Activated naive CD8-positive, alpha-beta T cell treated with anti-CD3 and anti-CD28 coated beads for 36 hours (primary cell): Measurements from ENCODE around the gene ZBTB47. TPM values are rescaled to one million over a fixed set of nuclear protein-coding genes. Genes with fewer than 3 reads are reported as not detected.

Source experiments
- DNase-seq: peaks from one replicate; pipeline ENCODE4 v3.0.0; 2021
- H3K27ac Mint-ChIP-seq: one replicate; pipeline ENCODE4 v1.8.0; 2022; ENCODE audit warnings: mild to moderate bottlenecking, moderate library complexity, mixed read lengths
- H3K27me3 Mint-ChIP-seq: one replicate; pipeline ENCODE4 v1.8.0; 2022; ENCODE audit warnings: mild to moderate bottlenecking, mixed read lengths
- H3K36me3 Mint-ChIP-seq: one replicate; pipeline ENCODE4 v1.8.0; 2021; ENCODE audit warnings: mild to moderate bottlenecking, mixed read lengths
- H3K4me1 Mint-ChIP-seq: one replicate; pipeline ENCODE4 v1.8.0; 2021; ENCODE audit warnings: mixed read lengths
- H3K4me3 Mint-ChIP-seq: one replicate; pipeline ENCODE4 v1.8.0; 2022; ENCODE audit warnings: mild to moderate bottlenecking, moderate library complexity, mixed read lengths
- H3K9me3 Mint-ChIP-seq: one replicate; pipeline ENCODE4 v1.8.0; 2022; ENCODE audit warnings: mixed read lengths
- total RNA-seq, 2 experiments: library from RNA; stranded (reverse); gene quantifications; one replicate each; pipeline ENCODE4 v1.2.3, GENCODE V29; 2021

Gene ZBTB47
- total RNA-seq, 2 experiments from 2014 or later, result 0.68 to 0.87 TPM

- H3K27me3 Mint-ChIP-seq, result peaks cover 27% of the 10 kb centered on the region
These were observed 29.0 kb downstream of the ZBTB47 start for GRCh38 chr3:42682301-42683070.

GRCh38 chr3:42683875-42684598, 30.5 kb downstream of the ZBTB47 start:
- no peak overlapping the region for H3K4me3 Mint-ChIP-seq
- no peak for DNase-seq
- H3K27ac Mint-ChIP-seq, result no peak overlapping the region
- H3K36me3 Mint-ChIP-seq, result no peaks in the 10 kb centered on the region
- peaks cover 27% of the 10 kb centered on the region for H3K27me3 Mint-ChIP-seq
- H3K9me3 Mint-ChIP-seq, result peaks cover 1% of the 10 kb centered on the region
- peaks cover 5% of the 10 kb centered on the region for H3K4me1 Mint-ChIP-seq

More at GRCh38 chr3:42682301-42683070, 29.0 kb downstream of the ZBTB47 start:
- Mint-ChIP-seq H3K36me3 (no peaks in the 10 kb centered on the region), H3K4me1 (peaks cover 5% of the 10 kb centered on the region), H3K27ac (no peak overlapping the region), H3K4me3 (no peak overlapping the region), H3K9me3 (peaks cover 12% of the 10 kb centered on the region)
- DNase-seq, result no peak

DNA sequence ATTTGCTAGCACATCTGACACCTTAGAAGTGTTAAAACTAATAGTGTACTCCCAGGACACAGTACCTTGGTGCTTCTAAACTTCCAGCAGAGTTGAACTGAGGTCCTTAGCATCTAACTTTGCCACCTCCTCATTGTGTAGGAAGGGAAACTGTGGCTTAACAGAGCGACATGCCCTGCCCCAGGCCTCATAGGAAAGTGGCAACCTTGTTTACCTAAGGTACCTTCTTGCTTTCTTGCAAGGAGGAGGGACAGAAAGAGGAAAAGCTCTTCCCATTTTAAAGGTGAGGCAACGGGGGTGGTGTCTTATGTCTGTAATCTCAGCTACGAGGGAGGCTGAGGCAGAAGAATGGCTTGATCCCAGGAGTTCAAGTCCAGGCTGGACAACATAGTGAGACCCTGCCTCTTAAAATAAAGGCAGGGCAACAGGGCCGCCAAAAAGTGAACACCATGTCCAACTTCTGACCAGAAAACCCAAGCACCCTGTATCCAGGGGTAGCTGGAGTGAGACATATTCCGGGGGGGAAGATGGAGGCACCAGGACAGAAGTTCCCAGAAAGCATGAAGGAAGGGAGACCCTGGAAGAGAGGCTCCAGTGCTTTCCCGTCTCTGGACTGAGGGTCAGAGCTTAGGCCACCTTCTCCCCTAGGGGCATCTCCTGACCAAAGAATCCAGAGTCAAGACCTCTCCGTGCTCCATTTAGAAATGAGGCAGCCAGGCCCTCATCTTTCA, 31.3 kb downstream of the ZBTB47 start:
- Mint-ChIP-seq H3K27me3 (peaks cover 27% of the 10 kb centered on the region), H3K9me3 (no peaks in the 10 kb centered on the region), H3K36me3 (no peaks in the 10 kb centered on the region), H3K27ac (no peak overlapping the region), H3K4me3 (no peak overlapping the region), H3K4me1 (peaks cover 5% of the 10 kb centered on the region)
- DNase-seq, result no peak

- H3K36me3 Mint-ChIP-seq, result no peaks in the 10 kb centered on the region
- H3K9me3 Mint-ChIP-seq, result no peaks in the 10 kb centered on the region
- peaks cover 5% of the 10 kb centered on the region for H3K4me1 Mint-ChIP-seq
- DNase-seq, result no peak
- H3K27me3 Mint-ChIP-seq, result peaks cover 27% of the 10 kb centered on the region
- H3K4me3 Mint-ChIP-seq, result peak within 1 kb of the TSS; percentile 42
- no peak within 1 kb of the TSS for H3K27ac Mint-ChIP-seq
These were observed 31.9 kb downstream of the ZBTB47 start, which contains the start of gene KLHL40 for GRCh38 chr3:42685363-42685881. Gene KLHL40 (plus strand): TSS chr3:42685537. CDS start chr3:42685619, 82 bp downstream.

GRCh38 chr3:42685891-42686820, 32.7 kb downstream of the ZBTB47 start:
- Mint-ChIP-seq H3K4me3 (peak overlapping the region; percentile 42), H3K27me3 (peaks cover 27% of the 10 kb centered on the region)
- DNase-seq, result no peak

GRCh38 chr3:42686832-42687650, 33.5 kb downstream of the ZBTB47 start:
- no peaks in the 10 kb centered on the region for H3K9me3 Mint-ChIP-seq
- no peak overlapping the region for H3K4me3 Mint-ChIP-seq
- H3K36me3 Mint-ChIP-seq, result no peaks in the 10 kb centered on the region
- peaks cover 23% of the 10 kb centered on the region for H3K27me3 Mint-ChIP-seq
- no peak for DNase-seq
- no peak overlapping the region for H3K27ac Mint-ChIP-seq
- peaks cover 5% of the 10 kb centered on the region for H3K4me1 Mint-ChIP-seq

More at GRCh38 chr3:42685891-42686820, 32.7 kb downstream of the ZBTB47 start:
- Mint-ChIP-seq H3K36me3 (no peaks in the 10 kb centered on the region), H3K4me1 (peaks cover 5% of the 10 kb centered on the region), H3K27ac (no peak overlapping the region), H3K9me3 (no peaks in the 10 kb centered on the region)

DNA sequence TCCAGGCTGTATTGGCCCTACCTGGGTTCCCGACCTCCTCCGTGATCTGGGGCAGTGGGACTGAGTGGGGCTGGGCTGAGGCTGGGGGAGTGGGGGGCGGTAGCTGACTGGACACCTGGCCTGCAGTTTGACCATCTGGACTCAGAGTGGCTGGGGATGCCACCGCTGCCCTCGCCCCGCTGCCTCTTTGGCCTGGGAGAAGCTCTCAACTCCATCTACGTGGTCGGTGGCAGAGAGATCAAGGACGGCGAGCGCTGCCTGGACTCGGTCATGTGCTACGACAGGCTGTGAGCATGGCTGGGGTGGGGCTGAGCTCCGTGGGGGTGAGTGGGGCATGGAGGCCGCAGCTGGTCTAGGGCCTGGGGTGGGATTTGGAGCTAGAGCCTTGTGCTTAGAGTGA, 34.5 kb downstream of the ZBTB47 start:
- Mint-ChIP-seq H3K36me3 (no peaks in the 10 kb centered on the region), H3K4me1 (peaks cover 5% of the 10 kb centered on the region), H3K9me3 (no peaks in the 10 kb centered on the region), H3K27ac (no peak overlapping the region), H3K27me3 (peaks cover 23% of the 10 kb centered on the region), H3K4me3 (no peak overlapping the region)
- no peak for DNase-seq

DNA sequence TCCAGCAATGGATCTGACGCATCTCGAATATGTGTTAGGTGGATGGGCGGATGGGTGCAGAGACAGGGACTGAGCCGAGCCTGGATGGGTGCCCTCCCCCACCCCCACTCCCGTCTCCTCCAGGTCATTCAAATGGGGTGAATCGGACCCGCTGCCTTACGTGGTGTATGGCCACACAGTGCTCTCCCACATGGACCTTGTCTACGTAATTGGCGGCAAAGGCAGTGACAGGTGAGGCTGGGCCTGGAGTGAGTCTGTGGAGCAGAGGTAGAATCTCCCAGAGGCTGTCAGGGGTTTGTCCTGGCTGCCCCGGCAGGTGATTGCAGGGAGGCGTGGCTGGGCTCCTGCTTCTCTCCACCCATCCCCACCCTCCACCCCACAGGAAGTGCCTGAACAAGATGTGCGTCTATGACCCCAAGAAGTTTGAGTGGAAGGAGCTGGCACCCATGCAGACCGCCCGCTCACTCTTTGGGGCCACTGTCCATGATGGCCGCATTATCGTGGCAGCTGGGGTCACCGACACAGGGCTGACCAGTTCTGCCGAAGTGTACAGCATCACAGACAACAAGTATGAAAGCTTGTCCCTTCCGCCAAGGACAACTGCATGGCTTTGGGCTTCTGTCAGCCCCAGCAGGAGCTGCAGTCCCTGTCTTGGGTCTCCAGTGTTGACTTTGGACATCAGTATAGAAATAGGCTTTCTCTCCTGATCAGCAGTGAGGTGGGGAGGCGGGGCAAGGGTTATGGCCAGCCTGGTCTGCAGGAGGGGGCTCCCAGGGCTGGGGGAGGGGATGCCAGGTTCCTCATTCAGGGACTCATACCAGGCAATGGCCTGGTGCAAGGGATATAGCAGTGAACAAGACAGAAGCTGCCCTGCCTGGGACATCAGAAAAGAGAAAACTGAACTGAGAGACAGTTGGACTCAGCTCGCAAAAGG, 35.3 kb downstream of the ZBTB47 start:
- Mint-ChIP-seq H3K4me3 (no peak overlapping the region), H3K27me3 (peaks cover 22% of the 10 kb centered on the region), H3K9me3 (no peaks in the 10 kb centered on the region), H3K36me3 (no peaks in the 10 kb centered on the region), H3K27ac (no peak overlapping the region), H3K4me1 (peaks cover 5% of the 10 kb centered on the region)
- no peak for DNase-seq

GRCh38 chr3:42689421-42690014, 36.0 kb downstream of the ZBTB47 start:
- H3K27me3 Mint-ChIP-seq, result peaks cover 19% of the 10 kb centered on the region
- DNase-seq, result no peak
- no peak overlapping the region for H3K27ac Mint-ChIP-seq
- H3K4me3 Mint-ChIP-seq, result no peak overlapping the region
- H3K9me3 Mint-ChIP-seq, result no peaks in the 10 kb centered on the region
- peaks cover 5% of the 10 kb centered on the region for H3K4me1 Mint-ChIP-seq
- H3K36me3 Mint-ChIP-seq, result no peaks in the 10 kb centered on the region

GRCh38 chr3:42690191-42690590, 36.7 kb downstream of the ZBTB47 start:
- no peak for DNase-seq
- H3K27me3 Mint-ChIP-seq, result peaks cover 12% of the 10 kb centered on the region
- H3K4me1 Mint-ChIP-seq, result peaks cover 2% of the 10 kb centered on the region
- no peaks in the 10 kb centered on the region for H3K9me3 Mint-ChIP-seq
- H3K27ac Mint-ChIP-seq, result no peak overlapping the region
- H3K36me3 Mint-ChIP-seq, result no peaks in the 10 kb centered on the region
- no peak overlapping the region for H3K4me3 Mint-ChIP-seq

DNA sequence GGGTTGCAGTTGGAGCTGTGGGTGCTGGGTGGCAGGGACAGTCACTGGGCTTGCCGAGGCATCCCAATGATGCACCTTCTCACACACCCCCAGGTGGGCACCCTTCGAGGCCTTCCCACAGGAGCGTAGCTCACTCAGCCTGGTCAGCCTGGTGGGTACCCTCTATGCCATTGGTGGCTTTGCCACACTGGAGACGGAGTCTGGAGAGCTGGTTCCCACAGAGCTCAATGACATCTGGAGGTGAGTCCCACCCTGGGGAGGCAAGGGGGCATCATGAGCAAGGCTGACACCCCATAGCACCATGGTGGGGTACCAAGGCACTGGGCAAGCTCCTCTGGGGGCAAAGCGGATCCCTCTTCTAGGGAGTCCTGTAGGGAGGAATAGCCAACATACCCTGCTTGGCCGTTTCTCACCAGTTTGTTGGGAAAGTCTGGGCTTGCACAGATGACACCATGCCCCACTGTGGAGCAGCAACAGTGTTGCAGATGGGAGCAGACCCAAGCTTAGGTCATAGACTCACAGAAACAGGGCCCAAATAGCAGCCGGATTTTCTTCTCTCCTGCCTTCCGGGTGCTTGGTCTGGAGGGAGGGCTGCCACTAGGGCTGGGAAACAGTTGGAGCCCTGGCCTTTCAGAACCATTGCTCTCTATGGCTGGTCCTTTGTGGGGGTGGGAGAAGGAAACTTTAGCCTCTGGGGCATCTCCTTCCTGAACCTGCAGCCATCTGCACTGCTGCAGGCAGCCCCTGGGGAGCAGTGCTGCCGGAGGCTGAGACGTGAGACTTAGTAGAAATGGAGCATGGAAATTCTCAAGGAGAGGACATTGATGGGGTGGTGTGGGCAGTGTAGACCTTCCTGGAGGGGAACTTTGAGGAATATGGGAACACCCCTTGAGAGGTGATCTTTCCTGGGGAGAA, 37.5 kb downstream of the ZBTB47 start:
- H3K4me1 Mint-ChIP-seq, result no peaks in the 10 kb centered on the region
- DNase-seq, result no peak
- no peaks in the 10 kb centered on the region for H3K36me3 Mint-ChIP-seq
- H3K27ac Mint-ChIP-seq, result no peak overlapping the region
- H3K27me3 Mint-ChIP-seq, result peaks cover 7% of the 10 kb centered on the region
- H3K9me3 Mint-ChIP-seq, result no peaks in the 10 kb centered on the region
- H3K4me3 Mint-ChIP-seq, result no peak overlapping the region
